HG03342 (cell line): ENCODE results near the gene ARL5C.
"Not testable (repeated sequence)": the region's sequence is repeated elsewhere in the genome, so short reads cannot be mapped to it uniquely, and the experiment has no call there.

Source experiments
- ATAC-seq: cut with Tn5 transposase; IDR thresholded peaks from one replicate; pipeline ENCODE4 v1.9.1; 2021; ENCODE audit warnings: mild to moderate bottlenecking, moderate library complexity; ENCODE audit not compliant: unreplicated experiment

Gene ARL5C

DNA sequence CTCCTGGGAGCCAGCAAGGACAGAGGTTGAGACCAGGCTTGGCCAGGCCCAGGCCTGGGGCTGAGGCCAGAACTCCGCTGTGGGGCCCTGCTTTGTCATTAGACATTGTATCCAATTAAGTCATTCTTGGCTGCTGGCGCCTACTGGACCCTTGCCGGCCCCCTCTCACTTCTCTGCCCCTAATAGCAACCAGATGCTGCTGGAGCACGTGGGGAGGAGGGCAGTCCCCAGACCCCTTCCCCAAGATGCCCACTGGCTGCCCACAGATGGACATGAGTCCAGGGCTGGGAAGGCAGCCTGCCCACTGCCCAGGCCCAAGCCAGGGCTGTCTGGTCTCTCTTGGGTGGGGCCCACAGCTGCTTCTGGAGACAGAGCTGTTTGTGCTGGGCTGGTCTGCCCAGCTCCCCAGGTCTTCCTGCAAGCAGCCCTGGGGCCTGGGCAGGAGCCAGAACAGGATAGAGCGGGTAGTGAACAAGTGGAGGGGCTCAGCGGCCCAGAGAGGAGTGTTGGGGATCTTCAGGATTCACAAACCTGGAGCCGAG is 22.3 kb downstream of the ARL5C start:
- ATAC-seq, result no peak

DNA sequence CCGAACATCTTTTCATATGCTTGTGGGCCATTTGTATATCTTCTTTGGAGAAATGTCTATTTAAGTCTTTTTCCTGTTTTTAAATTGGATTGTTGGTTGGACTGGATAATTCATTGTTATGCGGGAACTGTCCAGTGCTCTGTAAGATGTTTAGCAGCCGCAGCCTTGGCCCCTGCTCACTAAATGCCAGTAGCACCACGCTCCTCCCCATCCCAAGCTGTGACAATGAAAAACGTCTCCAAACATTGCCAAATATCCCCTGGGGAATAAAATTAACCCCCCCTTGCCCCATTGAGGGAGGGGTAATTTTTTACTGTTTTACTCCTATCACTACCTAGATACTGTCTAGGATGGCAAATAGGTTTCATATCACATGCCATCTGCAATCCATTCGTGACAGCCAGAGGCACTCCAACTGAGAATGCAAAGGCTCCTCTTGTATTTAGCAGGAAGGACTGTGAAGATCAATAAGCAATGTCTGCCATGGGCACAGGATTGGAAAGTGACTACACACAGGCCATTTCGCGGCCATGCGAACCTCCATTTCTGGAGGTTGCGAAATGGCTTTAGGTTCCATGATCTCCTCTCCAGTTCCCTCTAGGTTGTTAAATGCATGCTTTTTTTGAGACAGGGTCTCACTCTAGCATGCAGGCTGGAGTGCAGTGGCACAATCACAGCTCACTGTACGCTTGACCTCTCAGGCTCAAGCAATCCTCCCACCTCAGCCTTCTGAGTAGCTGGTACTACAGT is 23.9 kb downstream of the ARL5C start:
- ATAC-seq, result no peak

DNA sequence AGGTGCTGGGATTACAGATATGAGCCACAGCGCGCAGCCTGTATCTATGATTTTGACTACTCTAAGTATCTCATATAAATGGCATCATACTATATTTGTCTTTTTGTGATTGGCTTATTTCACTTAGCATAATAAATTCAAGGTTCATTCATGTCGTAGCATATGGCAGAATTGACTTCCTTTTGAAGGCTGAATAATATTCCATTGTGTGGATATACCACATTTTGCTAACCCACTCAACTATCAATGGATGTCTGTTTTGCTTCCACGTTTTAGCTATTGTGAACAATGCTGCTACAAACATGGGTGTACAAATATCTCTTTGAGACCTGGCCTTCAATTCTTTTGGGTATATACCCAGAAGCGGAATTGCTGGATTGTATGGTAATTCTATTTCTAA is 24.7 kb downstream of the ARL5C start:
- no peak for ATAC-seq

DNA sequence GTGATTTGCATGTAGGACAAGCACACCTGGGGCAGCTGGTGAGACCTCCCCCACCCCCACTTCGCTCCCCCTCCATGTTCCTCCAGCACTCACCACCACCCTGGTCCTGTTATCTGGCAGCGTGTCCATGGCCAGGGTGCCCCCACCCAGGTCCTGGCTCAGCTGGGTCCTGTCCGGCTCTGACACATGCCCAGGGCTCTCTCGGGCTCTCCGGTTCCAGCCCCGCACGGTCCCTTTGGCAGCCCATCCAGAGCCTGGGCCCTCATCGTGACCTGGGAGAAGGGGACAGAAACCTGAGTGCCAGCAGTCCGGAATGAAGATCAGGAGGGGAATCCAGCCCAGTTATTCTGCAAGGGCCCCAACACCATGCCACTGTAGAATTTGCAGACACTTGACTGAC is 26.4 kb downstream of the ARL5C start:
- ATAC-seq, result no peak

DNA sequence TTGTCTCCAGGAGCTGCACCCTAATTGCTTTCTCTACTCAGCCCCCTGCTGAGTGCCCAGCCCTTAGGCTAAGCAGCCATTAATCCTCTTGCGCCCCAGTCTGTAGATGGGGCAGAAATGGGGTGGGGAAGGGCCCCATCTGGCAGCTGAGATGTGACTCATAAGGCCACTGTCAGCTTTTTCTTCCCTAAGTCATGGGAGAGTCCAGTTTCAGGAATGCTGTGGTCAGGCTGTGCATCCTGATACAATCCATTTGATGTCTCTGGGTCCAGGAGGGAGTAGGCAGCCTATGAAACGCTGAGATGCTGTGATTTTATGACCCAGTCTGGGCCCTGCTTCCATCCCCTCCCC is 26.8 kb downstream of the ARL5C start:
- no peak for ATAC-seq

DNA sequence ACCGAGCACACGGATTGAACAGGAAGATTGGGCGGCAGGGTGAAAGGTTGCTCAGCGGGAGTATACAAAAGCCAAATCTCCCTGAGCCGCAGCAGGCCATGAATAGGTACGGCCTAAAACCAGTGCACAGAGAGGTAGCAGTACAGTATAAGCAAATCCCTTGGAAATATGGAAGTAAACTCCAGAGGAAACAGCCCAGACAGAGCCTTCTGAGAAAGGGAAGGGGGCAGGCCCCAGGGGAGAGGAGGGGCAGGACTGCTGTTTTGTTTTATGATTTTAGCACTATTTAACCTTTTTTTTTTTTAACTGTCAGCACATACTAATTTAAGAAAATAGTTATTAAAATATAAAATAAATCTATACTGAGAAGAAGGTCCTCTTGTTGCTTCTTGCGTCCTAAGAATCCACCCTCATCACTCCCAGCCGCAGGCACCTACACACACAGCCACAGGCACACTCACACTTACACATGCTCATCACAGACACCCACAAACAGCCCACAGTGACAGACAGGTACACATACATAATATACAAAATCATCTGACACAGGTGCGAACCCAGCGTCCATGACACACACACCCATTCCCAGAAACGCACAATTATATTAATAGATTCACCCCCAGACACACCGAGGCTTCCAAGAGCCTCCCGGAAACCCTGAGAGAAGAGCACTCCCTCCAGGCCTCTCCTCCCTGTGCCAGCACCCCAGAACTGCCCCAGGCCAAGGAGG is 27.4 kb downstream of the ARL5C start:
- ATAC-seq, result no peak

DNA sequence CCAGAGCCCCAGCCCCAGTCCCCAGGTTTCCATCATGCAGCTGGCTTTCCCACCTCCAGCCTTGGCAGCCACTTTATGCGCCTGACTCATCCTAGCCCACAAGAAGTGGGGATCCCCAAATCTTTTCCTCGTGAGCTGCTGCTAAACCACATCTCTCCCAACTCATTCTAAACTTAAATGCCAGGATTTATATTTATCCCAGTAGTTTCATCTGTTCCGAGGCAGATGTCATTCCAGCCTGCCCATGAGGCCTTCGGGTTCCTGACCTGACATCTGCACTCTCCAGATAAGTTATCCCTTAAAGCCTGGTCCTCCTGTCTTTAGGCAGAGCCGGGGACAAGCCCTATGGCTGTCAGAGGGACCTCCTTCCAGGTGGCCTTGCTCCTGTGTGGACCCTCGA is 31.1 kb downstream of the ARL5C start:
- ATAC-seq, result no peak

DNA sequence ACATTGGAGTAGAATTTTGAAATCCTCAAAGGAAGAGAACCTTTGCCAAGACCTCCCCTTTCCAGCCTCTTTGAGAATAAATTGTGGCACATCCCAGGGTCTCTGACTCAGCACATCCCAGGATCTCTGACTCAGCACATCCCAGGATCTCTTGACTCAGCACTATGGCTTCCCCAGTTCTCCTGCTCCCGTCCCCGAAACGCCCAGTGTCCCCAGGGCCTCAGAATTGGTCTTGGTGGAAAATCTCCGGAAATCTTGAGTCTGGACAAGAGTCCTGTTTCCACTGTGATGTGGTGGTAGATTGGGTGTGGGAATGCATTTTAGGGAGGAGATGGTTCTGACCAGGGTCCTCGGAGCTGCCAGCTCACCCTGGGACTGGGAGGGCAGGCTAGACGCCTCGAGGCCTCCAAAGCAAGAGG is 33.8 kb downstream of the ARL5C start:
- no peak for ATAC-seq

DNA sequence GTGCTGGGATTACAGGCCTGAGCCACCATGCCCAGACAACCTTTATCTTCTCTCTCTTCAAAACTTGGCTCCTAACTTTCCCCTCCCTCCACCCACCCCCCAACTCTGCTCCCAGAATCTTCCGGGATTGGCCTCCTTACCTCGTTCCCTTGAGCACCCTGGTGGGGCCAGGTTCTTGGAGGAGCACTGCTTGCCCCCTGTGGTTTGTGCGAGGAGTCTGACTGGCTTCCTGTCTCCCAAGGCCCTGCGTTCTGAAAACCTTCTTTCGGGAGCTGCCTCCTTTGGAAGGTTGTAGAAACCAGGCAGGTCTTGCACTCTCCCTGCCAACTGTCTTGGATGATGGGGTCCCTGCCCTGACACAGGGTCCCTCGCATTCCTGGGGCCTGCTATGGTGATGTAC is 34.3 kb downstream of the ARL5C start:
- ATAC-seq, result no peak

DNA sequence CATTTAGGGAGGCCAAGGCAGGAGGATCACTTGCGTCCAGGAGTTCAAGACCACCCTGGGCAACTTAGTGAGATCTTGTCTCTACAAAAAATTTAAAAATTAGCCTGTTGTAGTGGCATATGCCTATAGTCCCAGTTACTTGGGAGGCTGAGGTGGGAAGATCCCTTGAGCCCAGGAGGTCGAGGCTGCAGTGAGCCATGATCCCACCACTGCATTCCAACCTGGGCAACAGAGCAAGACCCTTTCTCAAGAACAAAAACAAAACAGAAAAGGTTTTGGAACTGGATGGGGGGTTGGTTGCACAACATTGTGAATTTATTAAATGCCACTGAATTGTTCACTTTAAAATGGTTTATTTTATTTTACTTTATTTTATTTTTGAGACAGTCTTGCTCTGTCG is 35.8 kb downstream of the ARL5C start:
- ATAC-seq, result no peak

DNA sequence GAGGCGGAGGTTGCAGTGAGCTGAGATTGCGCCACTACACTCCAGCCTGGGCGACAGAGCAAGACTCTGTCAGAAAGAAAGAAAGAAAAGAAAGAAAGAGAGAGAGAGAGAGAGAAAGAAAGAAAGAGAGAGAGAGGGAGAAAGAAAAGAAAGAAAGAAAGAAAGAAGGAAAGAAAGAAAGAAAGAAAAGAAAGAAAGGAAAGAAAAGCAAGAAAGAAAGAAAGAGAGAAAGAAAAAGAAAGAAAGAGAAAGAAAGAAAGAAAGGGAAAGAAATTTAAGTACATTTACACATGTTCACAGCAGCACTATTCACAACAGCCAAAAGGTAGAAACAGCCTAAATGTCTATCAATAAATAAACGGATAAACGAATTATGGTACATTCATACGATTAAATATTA is 36.4 kb downstream of the ARL5C start:
- ATAC-seq, result not testable (repeated sequence)

DNA sequence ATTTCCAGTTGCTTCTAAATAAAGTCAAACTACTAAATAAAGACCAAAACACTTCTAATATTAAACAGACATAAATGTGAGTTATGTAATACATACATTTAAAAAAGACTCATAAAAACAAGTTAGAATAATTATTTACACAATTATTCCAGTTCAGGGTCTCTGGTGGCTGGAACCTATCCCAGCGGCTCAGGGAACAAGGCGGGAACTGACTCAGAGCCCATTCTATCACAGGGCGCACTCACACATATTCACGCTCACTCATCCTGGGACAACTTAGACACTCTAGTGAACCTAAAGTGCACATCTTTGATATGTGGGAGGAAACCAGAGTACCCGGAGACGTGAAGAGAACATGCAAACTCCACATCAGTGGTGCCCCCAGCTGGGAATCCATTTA is 39.5 kb downstream of the ARL5C start:
- ATAC-seq, result no peak

DNA sequence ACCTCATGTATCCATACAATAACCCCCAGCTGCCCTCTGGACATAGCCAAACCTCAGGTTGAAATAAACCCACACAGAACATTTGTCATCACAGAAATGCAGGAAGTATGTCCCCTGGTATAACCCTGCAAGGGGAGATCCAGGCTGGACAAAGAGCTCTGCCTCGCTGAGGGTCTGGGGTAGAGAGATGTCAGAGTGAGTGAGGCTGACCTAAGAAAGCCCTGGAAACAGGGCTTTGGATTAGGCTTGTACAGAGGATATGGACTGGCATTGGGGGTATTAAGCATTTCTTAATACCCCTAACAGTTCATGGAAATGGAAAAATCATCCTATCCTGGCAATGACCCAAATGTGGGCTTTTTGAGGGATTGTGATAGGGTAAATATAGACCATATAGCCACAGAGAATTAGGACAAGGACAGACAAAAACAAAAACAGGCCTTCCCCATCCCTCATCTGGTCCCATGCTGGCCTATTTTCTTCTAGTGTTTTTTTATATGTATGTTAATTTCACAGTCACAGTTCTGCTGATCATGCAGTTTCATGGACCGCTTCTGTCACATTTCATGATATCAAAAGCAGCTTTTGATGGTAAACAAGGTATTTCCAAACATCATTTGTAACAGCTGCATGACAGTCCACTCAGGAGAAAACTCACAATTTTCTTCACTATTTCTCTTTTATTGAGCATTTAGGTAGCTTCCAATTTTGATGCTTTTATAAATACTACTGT is 40.7 kb downstream of the ARL5C start:
- ATAC-seq, result no peak

DNA sequence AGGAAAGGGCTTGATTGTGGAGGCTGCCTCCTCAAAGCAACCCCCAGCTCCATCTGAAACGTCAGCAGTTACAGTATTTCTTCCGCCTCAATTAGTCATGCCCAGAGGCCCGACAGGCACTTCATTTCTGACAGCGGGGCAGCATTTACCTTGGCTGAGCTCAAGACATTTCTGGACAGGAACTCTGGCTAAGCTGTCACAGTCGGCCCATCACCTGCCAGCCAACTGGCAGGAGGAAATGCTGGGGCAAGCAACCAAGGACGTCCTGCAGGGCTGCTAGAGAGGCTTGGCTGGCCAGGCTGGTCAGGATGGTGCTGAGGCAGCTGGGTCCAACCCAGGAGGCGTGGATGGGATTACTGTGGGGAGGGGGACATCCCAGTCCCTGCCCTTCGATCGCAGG is 42.3 kb downstream of the ARL5C start:
- no peak for ATAC-seq

DNA sequence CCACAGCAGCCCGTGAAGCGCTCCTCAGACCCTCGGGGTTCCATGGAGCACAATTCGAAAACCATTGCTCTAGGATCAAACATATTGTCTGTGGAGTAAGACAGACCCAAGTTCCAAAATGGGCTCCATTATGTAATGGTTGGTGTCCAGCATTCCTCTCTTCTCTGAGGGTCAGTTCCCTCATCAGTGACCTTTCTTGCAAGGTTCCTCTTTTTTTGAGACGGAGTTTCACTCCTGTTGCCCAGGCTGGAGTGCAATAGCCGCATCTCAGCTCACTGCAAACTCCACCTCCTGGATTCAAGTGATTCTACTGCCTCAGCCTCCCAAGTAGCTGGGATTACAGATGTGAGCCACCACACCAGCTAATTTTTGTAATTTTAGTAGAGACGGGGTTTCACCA is 43.0 kb downstream of the ARL5C start:
- no peak for ATAC-seq

DNA sequence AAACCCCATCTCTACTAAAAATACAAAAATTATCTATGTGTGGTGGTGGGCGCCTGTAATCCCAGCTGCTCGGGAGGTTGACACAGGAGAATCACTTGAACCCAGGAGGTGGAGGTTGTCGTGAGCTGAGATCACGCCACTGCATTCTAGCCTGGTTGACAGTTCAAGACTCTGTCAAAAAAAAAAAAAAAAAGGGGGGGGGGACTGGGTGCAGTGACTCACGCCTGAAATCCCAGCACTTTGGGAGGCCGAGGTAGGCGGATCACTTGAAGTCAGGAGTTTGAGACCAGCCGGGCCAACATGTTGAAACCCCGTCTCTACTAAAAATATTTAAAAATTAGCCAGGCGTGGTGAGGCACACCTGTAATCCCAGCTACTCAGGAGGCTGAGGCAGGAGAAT is 44.0 kb downstream of the ARL5C start:
- ATAC-seq, result not testable (repeated sequence)

DNA sequence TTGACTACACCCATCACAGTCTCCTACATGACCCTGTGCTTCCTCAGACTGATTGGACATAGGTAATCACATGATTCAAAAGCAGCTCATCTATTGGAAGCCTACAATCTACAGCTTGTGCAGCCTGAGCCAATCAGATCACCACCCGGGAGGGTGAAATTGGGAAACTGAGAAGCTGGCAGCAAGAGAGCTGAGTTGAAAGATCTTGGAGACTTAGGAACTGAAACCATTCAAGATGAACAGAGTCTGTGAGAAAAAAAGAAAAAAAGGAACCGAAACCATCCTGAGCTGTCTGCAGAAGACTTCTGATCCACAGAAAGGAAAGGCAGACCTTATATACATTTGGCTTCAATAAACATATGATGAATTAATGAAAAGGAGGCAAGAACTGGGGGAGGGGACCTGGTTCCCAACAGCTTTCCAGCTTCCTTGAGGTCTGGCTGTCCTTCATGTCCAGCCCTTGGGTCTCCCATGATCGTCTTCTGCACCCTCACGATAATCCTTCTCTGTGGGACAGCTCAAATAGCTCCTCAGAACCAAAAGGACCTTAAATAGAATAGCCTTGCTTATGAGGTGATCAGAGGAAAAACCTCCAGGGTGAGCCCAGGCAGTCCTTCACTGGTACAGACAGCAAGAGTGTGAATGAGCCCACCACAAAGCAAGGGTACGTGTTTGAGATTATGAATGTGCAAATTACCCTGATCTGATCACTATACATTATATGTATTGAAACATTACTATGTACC is 47.1 kb downstream of the ARL5C start:
- ATAC-seq, result no peak

DNA sequence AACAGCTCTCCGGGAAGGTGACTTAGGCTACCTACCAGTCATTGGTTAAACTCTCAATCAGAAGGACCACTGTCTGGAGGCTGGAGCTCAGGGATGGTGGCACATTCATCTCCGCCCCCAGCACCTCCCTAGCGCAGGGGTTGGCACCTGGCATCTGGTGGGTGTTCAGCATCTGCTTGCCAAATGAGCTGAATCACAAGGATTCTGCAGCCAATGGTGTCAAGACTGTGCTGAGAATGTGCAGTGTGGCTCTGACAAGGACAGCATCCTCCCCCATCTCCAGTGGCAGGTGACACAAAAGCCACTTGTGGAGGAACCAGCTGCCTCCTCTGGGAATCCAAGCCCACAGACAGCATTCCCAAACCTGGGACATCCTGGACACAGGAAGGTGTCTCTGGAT is 49.7 kb downstream of the ARL5C start:
- no peak for ATAC-seq

DNA sequence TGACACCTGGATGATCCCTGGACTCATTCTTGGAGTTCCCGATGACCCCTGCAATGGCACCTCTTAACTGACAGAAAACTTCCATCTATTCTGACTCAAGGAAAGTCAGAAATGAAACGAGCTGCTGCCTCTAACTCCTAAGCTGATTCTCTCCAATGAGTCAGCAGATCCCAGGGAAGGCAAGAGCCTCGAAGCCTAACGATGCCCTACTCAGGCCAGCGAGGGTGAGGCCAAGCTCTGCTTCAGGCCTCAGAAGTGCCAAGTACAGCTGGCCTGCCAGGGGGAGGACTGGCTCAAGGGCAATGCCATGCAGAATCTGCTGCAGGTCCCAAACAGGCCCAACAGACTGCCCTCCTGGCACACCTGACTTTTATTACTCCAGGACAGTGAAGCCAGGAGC is 50.8 kb downstream of the ARL5C start:
- ATAC-seq, result no peak

DNA sequence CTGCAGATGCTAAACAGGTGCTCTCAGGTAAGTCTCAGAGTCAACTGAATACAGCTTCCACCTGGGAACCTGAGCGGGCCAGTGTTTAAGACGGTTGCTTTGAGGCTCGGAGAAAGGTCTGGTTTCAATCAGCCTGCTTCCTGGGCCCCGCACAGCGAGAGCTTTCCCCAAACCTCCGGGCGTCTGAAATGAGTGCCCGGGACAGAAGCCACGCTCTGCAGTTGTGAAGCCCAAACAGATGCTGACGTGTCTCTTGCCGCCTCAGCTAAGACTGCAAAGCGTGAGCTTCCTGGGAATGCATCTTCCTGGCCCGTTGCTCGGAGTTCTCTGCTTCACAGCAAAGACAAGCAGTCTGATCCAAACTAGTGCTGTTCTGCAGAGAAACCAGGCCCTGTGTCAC is 51.2 kb downstream of the ARL5C start:
- no peak for ATAC-seq

DNA sequence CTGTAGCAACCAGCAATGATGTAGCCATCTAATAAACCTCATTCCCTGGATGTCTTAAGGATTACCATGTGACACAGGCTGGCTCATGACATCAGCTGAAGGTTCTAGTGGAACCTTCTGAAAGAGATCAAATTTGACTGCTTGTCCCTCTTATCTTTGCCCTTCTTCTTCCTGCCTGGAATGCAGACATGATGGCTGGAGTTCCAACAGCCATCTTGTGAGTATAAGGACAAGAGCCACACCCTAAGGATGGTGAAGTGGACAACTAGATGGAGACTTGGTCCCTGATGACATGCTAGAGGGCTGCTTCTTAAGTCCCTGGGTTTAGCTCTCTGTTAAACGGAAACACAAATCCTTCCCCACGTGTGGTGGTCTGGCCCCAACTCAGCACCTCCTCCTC is 52.1 kb downstream of the ARL5C start:
- no peak for ATAC-seq
